ENCODE results near the gene RNF217.

DNA sequence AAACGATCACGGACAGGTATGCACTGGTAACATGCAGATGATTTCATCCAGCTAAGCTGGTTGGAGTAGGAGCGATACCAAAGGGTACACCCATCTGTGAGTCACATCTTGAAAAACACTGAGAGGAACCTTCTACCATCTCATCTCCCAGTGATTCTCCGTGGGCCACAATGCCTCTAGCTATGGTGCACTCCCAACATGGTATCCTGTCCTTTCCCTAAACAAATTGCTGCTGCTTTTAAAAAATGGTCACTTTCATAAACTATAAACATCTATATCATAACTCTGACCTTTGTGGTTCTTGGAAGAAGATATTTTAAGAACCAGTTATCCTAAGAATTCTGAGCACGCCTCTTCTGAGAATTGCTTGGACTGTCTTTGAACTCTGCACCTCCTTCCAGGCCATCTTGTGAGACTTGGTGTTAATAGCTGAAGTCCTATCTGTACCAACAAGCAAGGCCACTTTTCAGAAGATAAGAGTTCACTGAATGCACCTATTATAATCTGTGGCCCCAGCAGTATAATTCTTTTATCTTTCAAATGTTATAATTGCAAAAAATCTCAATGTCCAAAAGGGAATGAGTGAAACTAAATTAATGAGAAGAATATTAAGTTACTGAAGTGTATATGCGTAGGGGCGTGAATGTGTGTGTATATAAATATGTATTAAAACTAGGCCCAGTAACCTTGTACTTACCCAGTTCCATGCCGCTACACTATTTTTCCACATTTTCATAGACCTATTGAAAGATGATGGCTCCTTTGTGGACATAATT lies 120.9 kb downstream of the RNF217 start:
- TF ChIP-seq TCF4 (CRISPR knock-in tag; IDR thresholded peaks at IDR 0.05; ENCODE audit: borderline replicate concordance) (no peak), RARB (CRISPR knock-in tag; IDR thresholded peaks at IDR 0.05) (no peak), SNAI2 (CRISPR knock-in tag; IDR thresholded peaks at IDR 0.05) (no peak), ISL1 (CRISPR knock-in tag; IDR thresholded peaks at IDR 0.05) (no peak), ZC3H10 (CRISPR knock-in tag; IDR thresholded peaks at IDR 0.05) (no peak)

Measured in SK-N-SH treated with all-trans-retinoic acid at 6 μM for 48 hours (cell line).